ENCODE measurements around the gene RPS4Y1. TPM values are rescaled to one million over a fixed set of nuclear protein-coding genes. Genes with fewer than 3 reads are reported as not detected.

The RPS4Y1 gene
- total RNA-seq, 2 donors from 2014 or later: 364 to 399 TPM

DNA sequence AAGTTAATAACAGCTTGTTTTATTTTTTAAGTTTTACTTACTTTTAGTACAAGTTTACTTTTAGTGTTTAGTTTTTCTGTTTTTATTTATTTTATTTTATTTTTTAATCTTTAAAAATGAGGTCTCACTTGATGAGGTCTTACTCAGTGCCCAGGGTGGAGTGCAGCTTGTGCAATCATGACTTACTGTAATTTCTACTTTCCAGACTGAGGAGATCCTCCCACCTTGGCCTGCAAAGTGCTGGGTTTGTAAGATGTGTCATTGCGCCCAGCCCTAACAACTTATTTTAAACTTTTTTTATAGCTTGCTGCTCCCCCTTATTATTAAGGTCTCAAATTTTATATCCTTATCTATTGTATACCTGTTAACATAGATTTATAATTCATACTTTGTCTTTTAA lies 52.1 kb downstream of the RPS4Y1 start:
- H3K4me1 Mint-ChIP-seq: peaks cover under 1% of the 10 kb centered on the region
- H3K9me3 ChIP-seq (ENCODE audit: control insufficient read depth, low read length, poor library complexity, severe bottlenecking): no peaks in the 10 kb centered on the region
- H3K27me3 Mint-ChIP-seq: no peaks in the 10 kb centered on the region
- no peak for ATAC-seq
- no peak for DNase-seq
- H3K4me3 Mint-ChIP-seq: no peak overlapping the region
- no peaks in the 10 kb centered on the region for H3K36me3 Mint-ChIP-seq (ENCODE audit: low read depth)
- H3K27ac Mint-ChIP-seq: no peak overlapping the region

DNA sequence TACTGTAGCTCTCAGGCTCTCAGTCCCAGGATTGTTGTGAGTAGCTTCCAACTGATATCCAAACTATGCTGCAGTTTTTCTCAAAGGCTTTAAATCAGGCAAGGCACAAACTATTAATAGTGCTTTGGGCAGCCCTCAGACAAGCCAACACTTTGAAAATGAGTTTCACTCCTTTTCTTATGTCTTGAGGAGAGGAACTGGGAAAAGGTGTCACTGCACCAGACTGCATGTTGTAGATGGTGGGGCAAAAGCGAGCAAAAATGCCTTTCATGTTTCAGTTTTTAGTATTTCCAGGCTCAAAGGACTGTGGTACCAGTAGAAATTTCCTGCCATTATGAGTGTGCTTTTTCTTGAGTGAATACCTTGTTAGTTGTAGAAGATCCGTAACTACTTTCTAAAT lies 54.6 kb downstream of the RPS4Y1 start:
- Mint-ChIP-seq H3K4me1 (no peaks in the 10 kb centered on the region), H3K4me3 (no peak overlapping the region), H3K27ac (no peak overlapping the region), H3K36me3 (ENCODE audit: low read depth) (peaks cover 2% of the 10 kb centered on the region), H3K27me3 (no peaks in the 10 kb centered on the region)
- DNase-seq (no peak), ATAC-seq (no peak)
- no peaks in the 10 kb centered on the region for H3K9me3 ChIP-seq (ENCODE audit: control insufficient read depth, low read length, poor library complexity, severe bottlenecking)

DNA sequence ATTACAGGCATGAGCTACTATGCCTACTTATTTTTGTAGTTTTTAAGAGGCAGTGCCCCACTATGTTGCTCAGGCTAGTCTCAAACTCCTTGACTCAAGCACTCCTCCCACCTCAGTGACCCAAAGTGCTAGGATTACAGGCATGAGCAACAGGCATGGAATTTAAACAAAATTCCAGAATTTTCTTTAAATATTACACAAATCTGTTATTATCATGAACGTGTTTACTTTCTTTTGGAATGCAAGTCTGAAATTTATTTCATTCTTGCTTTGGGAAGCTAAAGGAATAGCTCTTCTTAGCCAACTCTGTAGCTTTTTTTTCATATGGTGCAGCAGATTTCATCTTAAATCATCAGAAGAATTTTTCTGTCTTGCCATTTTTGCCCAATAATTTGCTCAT lies 66.0 kb downstream of the RPS4Y1 start:
- H3K4me1 Mint-ChIP-seq: no peaks in the 10 kb centered on the region
- no peak for DNase-seq
- H3K27ac Mint-ChIP-seq: no peak overlapping the region
- peaks cover 2% of the 10 kb centered on the region for H3K36me3 Mint-ChIP-seq (ENCODE audit: low read depth)
- no peak overlapping the region for H3K4me3 Mint-ChIP-seq
- ATAC-seq: no peak
- no peaks in the 10 kb centered on the region for H3K27me3 Mint-ChIP-seq
- no peaks in the 10 kb centered on the region for H3K9me3 ChIP-seq (ENCODE audit: control insufficient read depth, low read length, poor library complexity, severe bottlenecking)

GRCh38 chrY:2913066-2913815 lies 71.8 kb downstream of the RPS4Y1 start:
- H3K4me3 Mint-ChIP-seq: no peak overlapping the region
- peaks cover 2% of the 10 kb centered on the region for H3K36me3 Mint-ChIP-seq (ENCODE audit: low read depth)
- peaks cover 3% of the 10 kb centered on the region for H3K4me1 Mint-ChIP-seq
- DNase-seq (peak in 1 of 3 donors; percentile 5), ATAC-seq (peak; percentile 85)
- no peaks in the 10 kb centered on the region for H3K9me3 ChIP-seq (ENCODE audit: control insufficient read depth, low read length, poor library complexity, severe bottlenecking)
- H3K27ac Mint-ChIP-seq: no peak overlapping the region
- H3K27me3 Mint-ChIP-seq: no peaks in the 10 kb centered on the region

Other genes with a start within 250 kb of the RPS4Y1 start
- not detected for gene SRY, start 53.9 kb upstream of the RPS4Y1 start, total RNA-seq
- 10 to 100 TPM; 22.2 to 26.7 TPM for gene ZFY, start 93.8 kb downstream of the RPS4Y1 start, total RNA-seq

Measured in T-helper 17 cell (primary cell).